ENCODE data around the gene CASS4. TPM values are rescaled to one million over a fixed set of nuclear protein-coding genes. Genes with fewer than 3 reads are reported as not detected.

Gene CASS4
- total and polyA plus RNA-seq, 9 of the 15 experiments (the other 6 are each of a cell fraction or from before 2014, with no cell fraction given): 8.1 to 53.8 (median 26.7) TPM

DNA sequence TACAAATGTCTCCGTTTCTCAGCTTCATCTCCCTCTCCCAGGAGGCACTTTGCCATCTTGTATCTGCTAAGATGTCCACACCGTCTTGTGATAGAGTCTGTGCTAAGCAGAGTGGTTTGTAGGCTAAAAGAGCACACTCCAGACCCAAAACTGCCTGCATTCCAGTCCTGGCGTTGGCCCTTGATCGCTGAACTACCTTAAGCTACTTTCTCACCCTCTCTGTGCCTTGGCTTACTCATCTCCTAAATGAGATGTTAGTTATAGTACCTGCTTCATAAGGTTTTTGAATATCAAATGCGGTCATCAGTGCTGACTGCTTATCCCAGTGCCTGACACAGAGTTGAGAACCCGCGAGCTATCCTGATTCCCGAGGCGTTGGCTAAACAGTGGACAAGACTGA is 14.0 kb downstream of the CASS4 start (continued):
- TF ChIP-seq, protein P1, sequence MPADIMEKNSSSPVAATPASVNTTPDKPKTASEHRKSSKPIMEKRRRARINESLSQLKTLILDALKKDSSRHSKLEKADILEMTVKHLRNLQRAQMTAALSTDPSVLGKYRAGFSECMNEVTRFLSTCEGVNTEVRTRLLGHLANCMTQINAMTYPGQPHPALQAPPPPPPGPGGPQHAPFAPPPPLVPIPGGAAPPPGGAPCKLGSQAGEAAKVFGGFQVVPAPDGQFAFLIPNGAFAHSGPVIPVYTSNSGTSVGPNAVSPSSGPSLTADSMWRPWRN (IDR thresholded peaks at IDR 0.05; ENCODE audit: low read depth): no peak
- TF ChIP-seq ZNF583 (CRISPR knock-in tag; IDR thresholded peaks at IDR 0.05): no peak
- TF ChIP-seq ZNF134 (CRISPR knock-in tag; conservative IDR thresholded peaks at IDR 0.05): no peak
- TF ChIP-seq, protein P2, sequence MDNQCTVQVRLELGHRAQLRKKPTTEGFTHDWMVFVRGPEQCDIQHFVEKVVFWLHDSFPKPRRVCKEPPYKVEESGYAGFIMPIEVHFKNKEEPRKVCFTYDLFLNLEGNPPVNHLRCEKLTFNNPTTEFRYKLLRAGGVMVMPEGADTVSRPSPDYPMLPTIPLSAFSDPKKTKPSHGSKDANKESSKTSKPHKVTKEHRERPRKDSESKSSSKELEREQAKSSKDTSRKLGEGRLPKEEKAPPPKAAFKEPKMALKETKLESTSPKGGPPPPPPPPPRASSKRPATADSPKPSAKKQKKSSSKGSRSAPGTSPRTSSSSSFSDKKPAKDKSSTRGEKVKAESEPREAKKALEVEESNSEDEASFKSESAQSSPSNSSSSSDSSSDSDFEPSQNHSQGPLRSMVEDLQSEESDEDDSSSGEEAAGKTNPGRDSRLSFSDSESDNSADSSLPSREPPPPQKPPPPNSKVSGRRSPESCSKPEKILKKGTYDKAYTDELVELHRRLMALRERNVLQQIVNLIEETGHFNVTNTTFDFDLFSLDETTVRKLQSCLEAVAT (IDR thresholded peaks at IDR 0.05): no peak
- no peak for TF ChIP-seq MCM3 (IDR thresholded peaks at IDR 0.05)
- TF ChIP-seq BCOR (IDR thresholded peaks at IDR 0.05): peak; percentile 77; the same call in 1 of the 2 replicates
- no peak for TF ChIP-seq CEBPB (tag; IDR thresholded peaks at IDR 0.05)
- no peak for TF ChIP-seq YBX1 (IDR thresholded peaks at IDR 0.05)
- TF ChIP-seq, protein P3, sequence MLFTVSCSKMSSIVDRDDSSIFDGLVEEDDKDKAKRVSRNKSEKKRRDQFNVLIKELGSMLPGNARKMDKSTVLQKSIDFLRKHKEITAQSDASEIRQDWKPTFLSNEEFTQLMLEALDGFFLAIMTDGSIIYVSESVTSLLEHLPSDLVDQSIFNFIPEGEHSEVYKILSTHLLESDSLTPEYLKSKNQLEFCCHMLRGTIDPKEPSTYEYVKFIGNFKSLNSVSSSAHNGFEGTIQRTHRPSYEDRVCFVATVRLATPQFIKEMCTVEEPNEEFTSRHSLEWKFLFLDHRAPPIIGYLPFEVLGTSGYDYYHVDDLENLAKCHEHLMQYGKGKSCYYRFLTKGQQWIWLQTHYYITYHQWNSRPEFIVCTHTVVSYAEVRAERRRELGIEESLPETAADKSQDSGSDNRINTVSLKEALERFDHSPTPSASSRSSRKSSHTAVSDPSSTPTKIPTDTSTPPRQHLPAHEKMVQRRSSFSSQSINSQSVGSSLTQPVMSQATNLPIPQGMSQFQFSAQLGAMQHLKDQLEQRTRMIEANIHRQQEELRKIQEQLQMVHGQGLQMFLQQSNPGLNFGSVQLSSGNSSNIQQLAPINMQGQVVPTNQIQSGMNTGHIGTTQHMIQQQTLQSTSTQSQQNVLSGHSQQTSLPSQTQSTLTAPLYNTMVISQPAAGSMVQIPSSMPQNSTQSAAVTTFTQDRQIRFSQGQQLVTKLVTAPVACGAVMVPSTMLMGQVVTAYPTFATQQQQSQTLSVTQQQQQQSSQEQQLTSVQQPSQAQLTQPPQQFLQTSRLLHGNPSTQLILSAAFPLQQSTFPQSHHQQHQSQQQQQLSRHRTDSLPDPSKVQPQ (CRISPR knock-in tag; IDR thresholded peaks at IDR 0.05; ENCODE audit: borderline replicate concordance): no peak
- TF ChIP-seq ZBTB8A (IDR thresholded peaks at IDR 0.05; ENCODE audit: partially characterized antibody): no peak
- no peak for TF ChIP-seq RCOR1 (IDR thresholded peaks at IDR 0.05; ENCODE audit: borderline replicate concordance in 1 of 2, low read depth in 2 of 2, low read length in 2 of 2)
- TF ChIP-seq SLC30A9 (CRISPR knock-in tag; IDR thresholded peaks at IDR 0.05): no peak
- TF ChIP-seq, protein P4, sequence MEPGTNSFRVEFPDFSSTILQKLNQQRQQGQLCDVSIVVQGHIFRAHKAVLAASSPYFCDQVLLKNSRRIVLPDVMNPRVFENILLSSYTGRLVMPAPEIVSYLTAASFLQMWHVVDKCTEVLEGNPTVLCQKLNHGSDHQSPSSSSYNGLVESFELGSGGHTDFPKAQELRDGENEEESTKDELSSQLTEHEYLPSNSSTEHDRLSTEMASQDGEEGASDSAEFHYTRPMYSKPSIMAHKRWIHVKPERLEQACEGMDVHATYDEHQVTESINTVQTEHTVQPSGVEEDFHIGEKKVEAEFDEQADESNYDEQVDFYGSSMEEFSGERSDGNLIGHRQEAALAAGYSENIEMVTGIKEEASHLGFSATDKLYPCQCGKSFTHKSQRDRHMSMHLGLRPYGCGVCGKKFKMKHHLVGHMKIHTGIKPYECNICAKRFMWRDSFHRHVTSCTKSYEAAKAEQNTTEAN (CRISPR knock-in tag; IDR thresholded peaks at IDR 0.05): no peak
- TF ChIP-seq, protein P5, sequence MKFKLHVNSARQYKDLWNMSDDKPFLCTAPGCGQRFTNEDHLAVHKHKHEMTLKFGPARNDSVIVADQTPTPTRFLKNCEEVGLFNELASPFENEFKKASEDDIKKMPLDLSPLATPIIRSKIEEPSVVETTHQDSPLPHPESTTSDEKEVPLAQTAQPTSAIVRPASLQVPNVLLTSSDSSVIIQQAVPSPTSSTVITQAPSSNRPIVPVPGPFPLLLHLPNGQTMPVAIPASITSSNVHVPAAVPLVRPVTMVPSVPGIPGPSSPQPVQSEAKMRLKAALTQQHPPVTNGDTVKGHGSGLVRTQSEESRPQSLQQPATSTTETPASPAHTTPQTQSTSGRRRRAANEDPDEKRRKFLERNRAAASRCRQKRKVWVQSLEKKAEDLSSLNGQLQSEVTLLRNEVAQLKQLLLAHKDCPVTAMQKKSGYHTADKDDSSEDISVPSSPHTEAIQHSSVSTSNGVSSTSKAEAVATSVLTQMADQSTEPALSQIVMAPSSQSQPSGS (CRISPR knock-in tag; IDR thresholded peaks at IDR 0.05): no peak
- TF ChIP-seq HDAC2 (IDR thresholded peaks at IDR 0.05): 0 out of 2 replicates have a peak, but pooled peaks have one; percentile 49
- TF ChIP-seq ZNF445 (CRISPR knock-in tag; IDR thresholded peaks at IDR 0.05; ENCODE audit: low read depth): no peak
- no peak for TF ChIP-seq SRSF9 (IDR thresholded peaks at IDR 0.05; ENCODE audit: borderline replicate concordance, low read depth, low read length)
- no peak for TF ChIP-seq PTBP1 (IDR thresholded peaks at IDR 0.05; ENCODE audit: low read depth, low read length)
- no peak for TF ChIP-seq ZNF347 (CRISPR knock-in tag; IDR thresholded peaks at IDR 0.05; ENCODE audit: low read depth)
- no peak for TF ChIP-seq CHD4 (IDR thresholded peaks at IDR 0.05; ENCODE audit: insufficient read depth, insufficient replicate concordance, low read depth, low read length, poor library complexity, severe bottlenecking)
- TF ChIP-seq GATA2 (CRISPR knock-in tag; IDR thresholded peaks at IDR 0.05): no peak
- TF ChIP-seq MEF2D (tag; conservative IDR thresholded peaks at IDR 0.05; ENCODE audit: low read depth): no peak
- TF ChIP-seq SMARCE1 (IDR thresholded peaks at IDR 0.05): no peak
